Tibial artery (tissue), 4 donors: ENCODE measurements around the gene SLC9A1.

ENCODE experiments used
- DNase-seq, 2 donors: peaks; one replicate each; pipeline ENCODE4 v3.0.0-alpha.2; 2019
- H3K27ac ChIP-seq, 2 donors: fragments of 200-600 bp; sonication (generic) in 1 of 2; 1 replicate in 1 of 2; 2 replicates in 1 of 2; pipeline ENCODE4 v1.5.1; 2018 to 2019; ENCODE audit warnings: mild to moderate bottlenecking in 1 of 2
- H3K27me3 ChIP-seq, 2 donors: fragments of 200-600 bp; sonication (generic) in 1 of 2; one replicate each; pipeline versions ENCODE4 v1.5.1 to v1.6.0; 2016 to 2019
- H3K36me3 ChIP-seq, 3 donors: fragments of 200-600 bp; sonication (generic) in 2 of 3; one replicate each; pipeline ENCODE4 v1.5.1; 2016 to 2019; ENCODE audit warnings: mild to moderate bottlenecking in 2 of 3
- H3K4me1 ChIP-seq, 4 donors: fragments of 200-600 bp; sonication (generic) in 2 of 4; 1 replicate in 3 of 4; 2 replicates in 1 of 4; pipeline ENCODE4 v1.5.1; 2016 to 2019
- H3K4me3 ChIP-seq, 2 donors: fragments of 200-600 bp; sonication (generic) in 1 of 2; 1 replicate in 1 of 2; 2 replicates in 1 of 2; pipeline ENCODE4 v1.5.1; 2018 to 2019; ENCODE audit warnings: mild to moderate bottlenecking in 2 of 2
- H3K9me3 ChIP-seq, 3 donors: fragments of 200-600 bp; sonication (generic) in 1 of 3; one replicate each; pipeline ENCODE4 v1.5.1; 2016 to 2019
- CTCF ChIP-seq, 2 experiments: fragments of 200-600 bp in 1 of 2; fragments of 450-650 bp in 1 of 2; IDR thresholded peaks; one replicate each; pipeline ENCODE4 v1.5.1; 2017 to 2019; ENCODE audit warnings: antibody characterized with exemption in 2 of 2, mild to moderate bottlenecking in 1 of 2, moderate library complexity in 1 of 2
- intact Hi-C: fragments of 100-400 bp; cut with DNase I; formaldehyde crosslinking; loops from one replicate; pipeline ENCODE4 v1.15.0; 2023; ENCODE audit warnings: low total_unique reads

SLC9A1 gene

GRCh38 chr1:27099587-27100334 lies 55.2 kb downstream of the SLC9A1 start:
- H3K27ac ChIP-seq, result peak overlapping the region; percentile 79 to 83
- no peak overlapping the region for H3K4me3 ChIP-seq
- peak; percentile 73 to 94 for DNase-seq

GRCh38 chr1:27099135-27099586 lies 55.8 kb downstream of the SLC9A1 start:
- peaks cover 0 to 32% (median 30%) of the 10 kb centered on the region in 4 donors for H3K4me1 ChIP-seq
- peak overlapping the region; percentile 79 to 83 for H3K27ac ChIP-seq
- no peak for TF ChIP-seq CTCF (IDR thresholded peaks at IDR 0.05)
- intact Hi-C loops, result no loop called here
- H3K9me3 ChIP-seq, result no peaks in the 10 kb centered on the region
- no peak overlapping the region for H3K4me3 ChIP-seq
- peaks cover 0 to 24% (median 5%) of the 10 kb centered on the region in 3 donors for H3K36me3 ChIP-seq
- no peaks in the 10 kb centered on the region for H3K27me3 ChIP-seq
- DNase-seq, result peak; percentile 49 to 90

More at GRCh38 chr1:27099587-27100334, 55.2 kb downstream of the SLC9A1 start:
- H3K4me1 ChIP-seq, result peaks cover 0 to 32% (median 30%) of the 10 kb centered on the region in 4 donors
- H3K36me3 ChIP-seq, result peaks cover 0 to 29% (median 5%) of the 10 kb centered on the region in 3 donors
- H3K27me3 ChIP-seq, result no peaks in the 10 kb centered on the region
- no peaks in the 10 kb centered on the region for H3K9me3 ChIP-seq
- intact Hi-C loops, result loop anchor here (10.0 kb wide), 1 partner anchor 285 kb away; the partner anchor contains the start of gene CD164L2
- no peak for TF ChIP-seq CTCF (IDR thresholded peaks at IDR 0.05)

- no peaks in the 10 kb centered on the region for H3K9me3 ChIP-seq
- no peak overlapping the region for H3K4me3 ChIP-seq
- intact Hi-C loops, result no loop called here
- H3K36me3 ChIP-seq, result peaks cover 0 to 21% (median 4%) of the 10 kb centered on the region in 3 donors
- H3K4me1 ChIP-seq, result peaks cover 0 to 32% (median 30%) of the 10 kb centered on the region in 4 donors
- no peaks in the 10 kb centered on the region for H3K27me3 ChIP-seq
- DNase-seq, result peak in 1 of 2 donors; percentile 81
- no peak for TF ChIP-seq CTCF (IDR thresholded peaks at IDR 0.05)
- peak overlapping the region; percentile 79 to 83 for H3K27ac ChIP-seq
Observed at GRCh38 chr1:27098431-27099134, 56.3 kb downstream of the SLC9A1 start.

- TF ChIP-seq CTCF (IDR thresholded peaks at IDR 0.05), result peak; percentile 98 to 99
- peak; percentile 71 to 91 for DNase-seq
Observed at GRCh38 chr1:27097484-27097917, 57.4 kb downstream of the SLC9A1 start.

GRCh38 chr1:27095576-27095975 lies 59.3 kb downstream of the SLC9A1 start:
- Histone ChIP-seq H3K27ac (no peak overlapping the region), H3K27me3 (no peaks in the 10 kb centered on the region), H3K36me3 (peaks cover 0 to 2% (median 0%) of the 10 kb centered on the region in 3 donors), H3K4me3 (no peak overlapping the region), H3K4me1 (peaks cover 0 to 31% (median 30%) of the 10 kb centered on the region in 4 donors), H3K9me3 (no peaks in the 10 kb centered on the region)
- no peak for TF ChIP-seq CTCF (IDR thresholded peaks at IDR 0.05)
- intact Hi-C loops, result no loop called here
- DNase-seq, result no peak

More at GRCh38 chr1:27097484-27097917, 57.4 kb downstream of the SLC9A1 start:
- Histone ChIP-seq H3K27me3 (no peaks in the 10 kb centered on the region), H3K9me3 (no peaks in the 10 kb centered on the region), H3K27ac (peak overlapping the region in 1 of 2 donors; percentile 79), H3K4me1 (peaks cover 0 to 32% (median 30%) of the 10 kb centered on the region in 4 donors), H3K36me3 (peaks cover 0 to 14% (median 0%) of the 10 kb centered on the region in 3 donors), H3K4me3 (no peak overlapping the region)
- intact Hi-C loops, result loop anchor here (2.0 kb wide), 2 partner anchors 51 to 101 kb away; no protein-coding TSS in a partner anchor
